Tibial nerve (tissue), 4 donors: ENCODE data around the gene METTL16. TPM values are rescaled to one million over a fixed set of nuclear protein-coding genes. Genes with fewer than 3 reads are reported as not detected.

ENCODE experiments used
- DNase-seq, 2 donors: peaks; one replicate each; pipeline ENCODE4 v3.0.0-alpha.2; 2019; ENCODE audit warnings: low spot score in 2 of 2
- H3K27ac ChIP-seq, 4 donors: fragments of 200-600 bp; sonication (generic) in 3 of 4; one replicate each; pipeline ENCODE4 v1.5.1; 2017 to 2019; ENCODE audit warnings: mild to moderate bottlenecking in 1 of 4
- H3K27me3 ChIP-seq, 2 donors: fragments of 200-600 bp; sonication (generic) in 1 of 2; one replicate each; pipeline versions ENCODE4 v1.5.1 to v1.6.0; 2017 to 2019
- H3K36me3 ChIP-seq, 3 donors: fragments of 200-600 bp; sonication (generic); one replicate each; pipeline ENCODE4 v1.5.1; 2018 to 2019
- H3K4me1 ChIP-seq, 4 donors: fragments of 200-600 bp; sonication (generic) in 3 of 4; one replicate each; pipeline ENCODE4 v1.5.1; 2017 to 2019
- H3K4me3 ChIP-seq, 4 donors: fragments of 200-600 bp; sonication (generic) in 3 of 4; one replicate each; pipeline ENCODE4 v1.5.1; 2017 to 2019; ENCODE audit warnings: mild to moderate bottlenecking in 1 of 4, moderate library complexity in 1 of 4
- H3K9me3 ChIP-seq, 4 donors: fragments of 200-600 bp; sonication (generic) in 3 of 4; one replicate each; pipeline ENCODE4 v1.5.1; 2017 to 2019
- CTCF ChIP-seq, 5 experiments: fragments of 200-600 bp in 3 of 5; fragments of 450-650 bp in 2 of 5; sonication (generic) in 3 of 5; IDR thresholded peaks; one replicate each; pipeline ENCODE4 v1.5.1; 2016 to 2019; ENCODE audit warnings: antibody characterized with exemption in 5 of 5, mild to moderate bottlenecking in 3 of 5, moderate library complexity in 2 of 5
- EP300 ChIP-seq, 2 donors: sonication (generic); formaldehyde crosslinking; IDR thresholded peaks; one replicate each; pipeline ENCODE4 v1.6.1; 2017; ENCODE audit warnings: antibody characterized with exemption in 2 of 2, mild to moderate bottlenecking in 1 of 2
- POLR2A ChIP-seq, 2 donors: fragments of 450-650 bp; IDR thresholded peaks; one replicate each; pipeline ENCODE4 v1.6.1; 2017; ENCODE audit warnings: antibody characterized with exemption in 2 of 2, mild to moderate bottlenecking in 2 of 2, moderate library complexity in 2 of 2
- WGBS, 2 donors: methylation state at CpG; one replicate each; pipeline ENCODE4 v1.1.5; 2018; 5-methylcytosine and 5-hydroxymethylcytosine counted together
- total RNA-seq, 4 donors: library from RNA; depleted of rRNA; stranded (reverse); fragments of >200 nt; gene quantifications; one replicate each; pipeline ENCODE4 v1.1.0, GENCODE V29; 2016

Gene METTL16
- total RNA-seq, 4 donors from 2014 or later: 26.5 to 38.1 (median 33.9) TPM

- Histone ChIP-seq H3K4me3 (peak overlapping the region; percentile 82 to 91 (median 84)), H3K27ac (peak overlapping the region; percentile 96 to 99 (median 99)), H3K36me3 (no peaks in the 10 kb centered on the region), H3K27me3 (no peaks in the 10 kb centered on the region), H3K4me1 (peaks cover 5 to 72% (median 57%) of the 10 kb centered on the region in 4 donors), H3K9me3 (no peaks in the 10 kb centered on the region)
- WGBS, 2 donors: 0 to 1% methylated on average over 21 to 34 of the region's 82 CpGs
- TF ChIP-seq CTCF (IDR thresholded peaks at IDR 0.05) (peak in 1 of 5 experiments; percentile 31), EP300 (IDR thresholded peaks at IDR 0.05) (peak; percentile 95 to 99), POLR2A (IDR thresholded peaks at IDR 0.05) (peak; percentile 86 to 96)
- peak; percentile 92 to 93 for DNase-seq
These were observed 111.9 kb downstream of the METTL16 start for GRCh38 chr17:2399572-2400473.

- Histone ChIP-seq H3K27ac (peak overlapping the region; percentile 96 to 99 (median 99)), H3K36me3 (no peaks in the 10 kb centered on the region), H3K4me3 (peak overlapping the region; percentile 82 to 91 (median 84)), H3K9me3 (no peaks in the 10 kb centered on the region), H3K27me3 (no peaks in the 10 kb centered on the region), H3K4me1 (peaks cover 5 to 72% (median 63%) of the 10 kb centered on the region in 4 donors)
- 10 to 21% methylated on average over 27 to 28 of the region's 55 CpGs for WGBS, 2 donors
- peak in 1 of 5 experiments; percentile 4 for TF ChIP-seq CTCF (IDR thresholded peaks at IDR 0.05)
- TF ChIP-seq EP300 (IDR thresholded peaks at IDR 0.05): no peak
- DNase-seq: peak in 1 of 2 donors; percentile 49
These were observed 112.8 kb downstream of the METTL16 start for GRCh38 chr17:2398655-2399571.

GRCh38 chr17:2398182-2398581 lies 113.5 kb downstream of the METTL16 start:
- no peaks in the 10 kb centered on the region for H3K36me3 ChIP-seq
- DNase-seq: no peak
- no peaks in the 10 kb centered on the region for H3K9me3 ChIP-seq
- TF ChIP-seq EP300 (IDR thresholded peaks at IDR 0.05) (no peak), CTCF (IDR thresholded peaks at IDR 0.05) (no peak), POLR2A (IDR thresholded peaks at IDR 0.05) (no peak)
- H3K27ac ChIP-seq: peak overlapping the region; percentile 96 to 99 (median 99)
- peak overlapping the region in 3 of 4 donors; percentile 82 to 91 (median 87) for H3K4me3 ChIP-seq
- 56 to 59% methylated on average over 9 to 10 of the region's 10 CpGs for WGBS, 2 donors
- no peaks in the 10 kb centered on the region for H3K27me3 ChIP-seq
- peaks cover 5 to 65% (median 61%) of the 10 kb centered on the region in 4 donors for H3K4me1 ChIP-seq

GRCh38 chr17:2397247-2398171 lies 114.2 kb downstream of the METTL16 start:
- H3K4me1 ChIP-seq: peaks cover 5 to 59% (median 55%) of the 10 kb centered on the region in 4 donors
- 54 to 71% methylated on average over 9 to 10 of the region's 12 CpGs for WGBS, 2 donors

More at GRCh38 chr17:2397247-2398171, 114.2 kb downstream of the METTL16 start:
- Histone ChIP-seq H3K4me3 (peak overlapping the region; percentile 4 to 46 (median 22)), H3K27me3 (no peaks in the 10 kb centered on the region), H3K36me3 (no peaks in the 10 kb centered on the region), H3K27ac (peak overlapping the region; percentile 96 to 99 (median 99)), H3K9me3 (no peaks in the 10 kb centered on the region)
- TF ChIP-seq CTCF (IDR thresholded peaks at IDR 0.05) (no peak), POLR2A (IDR thresholded peaks at IDR 0.05) (no peak), EP300 (IDR thresholded peaks at IDR 0.05) (no peak)
- no peak for DNase-seq
